Stimulated activated CD8-positive, alpha-beta memory T cell treated with anti-CD3 and anti-CD28 coated beads, Interleukin-15, amount 100 ng/mL, for 48 hours (primary cell): Measurements from ENCODE around the gene TRIOBP.

ENCODE experiments used
- DNase-seq, 2 donors: peaks; one replicate each; pipeline ENCODE4 v3.0.0-alpha.2; 2020; ENCODE audit warnings: low read depth in 2 of 2

Gene TRIOBP

GRCh38 chr22:37664249-37665101 lies 32.4 kb upstream of the TRIOBP start:
- DNase-seq: no peak

GRCh38 chr22:37665487-37665886 lies 31.4 kb upstream of the TRIOBP start:
- DNase-seq: no peak

- no peak for DNase-seq
Measured at GRCh38 chr22:37669586-37669985, 27.3 kb upstream of the TRIOBP start.

- no peak for DNase-seq
Measured at GRCh38 chr22:37672206-37672919, 24.5 kb upstream of the TRIOBP start.

GRCh38 chr22:37672920-37673455 lies 23.9 kb upstream of the TRIOBP start:
- DNase-seq: no peak

GRCh38 chr22:37674248-37674647 lies 22.6 kb upstream of the TRIOBP start:
- DNase-seq: no peak

- peak; percentile 67 to 72 for DNase-seq
Measured at GRCh38 chr22:37674951-37675929, 21.6 kb upstream of the TRIOBP start, which contains the start of gene LGALS1. Gene LGALS1, plus strand, starts transcription at chr22:37675636. Its CDS starts 67 bp downstream, at chr22:37675703.

GRCh38 chr22:37675930-37676735 lies 20.7 kb upstream of the TRIOBP start:
- DNase-seq: no peak

- DNase-seq: peak; percentile 85 to 92
Measured at GRCh38 chr22:37676736-37677492, 19.9 kb upstream of the TRIOBP start.

GRCh38 chr22:37677493-37677974 lies 19.3 kb upstream of the TRIOBP start:
- no peak for DNase-seq

- DNase-seq: no peak
Measured at GRCh38 chr22:37678372-37678771, 18.5 kb upstream of the TRIOBP start.

GRCh38 chr22:37679670-37680069 lies 17.2 kb upstream of the TRIOBP start:
- DNase-seq: no peak

- no peak for DNase-seq
Measured at GRCh38 chr22:37680191-37680851, 16.5 kb upstream of the TRIOBP start.

- DNase-seq: no peak
Measured at GRCh38 chr22:37681001-37681424, 15.8 kb upstream of the TRIOBP start.

- DNase-seq: peak; percentile 57 to 61
Measured at GRCh38 chr22:37681556-37682049, 15.2 kb upstream of the TRIOBP start.

GRCh38 chr22:37684803-37685615 lies 11.8 kb upstream of the TRIOBP start:
- no peak for DNase-seq

GRCh38 chr22:37686002-37686982 lies 10.6 kb upstream of the TRIOBP start, which contains the start of gene NOL12:
Gene NOL12, plus strand, starts transcription at chr22:37686343. Its CDS starts 50 bp downstream, at chr22:37686393.
- peak; percentile 48 to 69 for DNase-seq
